ENCODE data around the gene PAX2.

The PAX2 gene

GRCh38 chr10:100810091-100810834 is 64.9 kb downstream of the PAX2 start:
- TF ChIP-seq, protein P1, sequence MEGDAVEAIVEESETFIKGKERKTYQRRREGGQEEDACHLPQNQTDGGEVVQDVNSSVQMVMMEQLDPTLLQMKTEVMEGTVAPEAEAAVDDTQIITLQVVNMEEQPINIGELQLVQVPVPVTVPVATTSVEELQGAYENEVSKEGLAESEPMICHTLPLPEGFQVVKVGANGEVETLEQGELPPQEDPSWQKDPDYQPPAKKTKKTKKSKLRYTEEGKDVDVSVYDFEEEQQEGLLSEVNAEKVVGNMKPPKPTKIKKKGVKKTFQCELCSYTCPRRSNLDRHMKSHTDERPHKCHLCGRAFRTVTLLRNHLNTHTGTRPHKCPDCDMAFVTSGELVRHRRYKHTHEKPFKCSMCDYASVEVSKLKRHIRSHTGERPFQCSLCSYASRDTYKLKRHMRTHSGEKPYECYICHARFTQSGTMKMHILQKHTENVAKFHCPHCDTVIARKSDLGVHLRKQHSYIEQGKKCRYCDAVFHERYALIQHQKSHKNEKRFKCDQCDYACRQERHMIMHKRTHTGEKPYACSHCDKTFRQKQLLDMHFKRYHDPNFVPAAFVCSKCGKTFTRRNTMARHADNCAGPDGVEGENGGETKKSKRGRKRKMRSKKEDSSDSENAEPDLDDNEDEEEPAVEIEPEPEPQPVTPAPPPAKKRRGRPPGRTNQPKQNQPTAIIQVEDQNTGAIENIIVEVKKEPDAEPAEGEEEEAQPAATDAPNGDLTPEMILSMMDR (IDR thresholded peaks at IDR 0.05; ENCODE audit: control insufficient read depth, extremely low read depth, insufficient read depth): no peak
- H3K4me3 ChIP-seq (ENCODE audit: low read depth, low read length): no peak overlapping the region
- DNase-seq (ENCODE audit: low read depth): no peak

DNA sequence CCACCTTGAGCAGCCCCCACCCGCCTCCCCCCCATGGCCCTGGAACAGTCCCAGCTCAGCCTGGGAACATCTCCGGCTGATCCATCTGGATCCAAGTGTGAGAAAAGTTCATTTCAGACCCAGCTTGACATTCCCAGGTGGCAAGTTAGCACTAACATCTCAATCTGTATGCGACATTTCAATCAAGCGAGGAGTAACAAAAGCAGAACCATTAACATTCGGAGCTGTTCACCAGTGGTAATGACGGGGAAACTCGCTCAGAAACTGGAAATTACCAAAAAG is 65.4 kb downstream of the PAX2 start:
- no peak for DNase-seq (ENCODE audit: low read depth)
- H3K4me3 ChIP-seq (ENCODE audit: low read depth, low read length): no peak overlapping the region

GRCh38 chr10:100811261-100811660 is 65.9 kb downstream of the PAX2 start:
- no peak overlapping the region for H3K4me3 ChIP-seq (ENCODE audit: low read depth, low read length)
- TF ChIP-seq, protein P1 (IDR thresholded peaks at IDR 0.05; ENCODE audit: control insufficient read depth, extremely low read depth, insufficient read depth): no peak
- DNase-seq (ENCODE audit: low read depth): no peak

More for the DNA sequence above, 65.4 kb downstream of the PAX2 start:
- TF ChIP-seq, protein P1 (IDR thresholded peaks at IDR 0.05; ENCODE audit: control insufficient read depth, extremely low read depth, insufficient read depth): no peak

DNA sequence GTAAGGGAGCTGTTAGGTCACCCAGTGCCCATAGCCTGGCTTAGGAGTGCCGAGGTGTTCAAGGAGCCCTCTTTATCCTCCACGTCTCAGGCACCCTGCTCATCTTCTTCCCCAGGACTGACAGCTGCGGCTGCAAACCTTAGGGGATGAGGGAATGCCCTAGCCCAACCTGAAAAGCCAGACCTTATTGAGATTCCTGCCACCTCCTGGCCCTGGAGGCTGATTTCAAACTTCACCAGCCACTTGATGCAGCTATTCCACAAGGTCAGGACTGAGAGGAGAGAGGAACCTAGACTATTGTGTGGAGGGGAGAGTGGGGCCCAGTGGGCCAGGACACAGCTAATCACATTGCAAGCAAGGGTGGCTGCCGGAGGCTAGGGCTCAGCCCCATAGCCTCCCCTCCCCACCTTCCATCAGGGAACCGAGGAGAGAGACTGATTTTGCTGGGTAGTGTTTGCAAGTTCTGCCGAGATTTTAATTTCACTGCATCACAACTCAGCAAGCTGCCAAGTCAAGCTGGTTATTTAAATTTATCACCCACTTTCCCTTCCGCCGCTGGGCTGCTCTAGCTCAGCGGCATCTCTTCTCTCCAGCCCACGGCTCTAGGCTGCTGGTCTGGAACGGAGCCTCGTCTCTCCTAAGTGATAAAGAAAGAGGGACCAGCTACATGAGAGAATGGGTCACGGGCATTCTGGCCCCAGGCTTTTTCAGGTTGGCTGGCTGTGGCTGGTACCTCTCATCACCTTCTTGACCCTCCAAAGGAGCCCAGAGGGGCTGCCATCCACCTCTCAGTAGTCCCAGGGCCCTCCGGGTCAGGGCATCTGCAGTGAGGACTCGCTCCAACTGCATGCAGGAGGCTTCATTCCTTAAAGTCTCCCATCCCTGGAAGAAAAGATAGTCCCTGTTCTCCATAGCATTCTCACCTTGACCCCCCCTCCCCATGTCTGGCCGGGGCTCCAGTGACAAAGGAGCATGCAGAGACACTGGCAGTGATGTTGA is 66.7 kb downstream of the PAX2 start:
- H3K4me3 ChIP-seq (ENCODE audit: low read depth, low read length): no peak overlapping the region
- TF ChIP-seq, protein P1 (IDR thresholded peaks at IDR 0.05; ENCODE audit: control insufficient read depth, extremely low read depth, insufficient read depth): no peak
- DNase-seq (ENCODE audit: low read depth): no peak

DNA sequence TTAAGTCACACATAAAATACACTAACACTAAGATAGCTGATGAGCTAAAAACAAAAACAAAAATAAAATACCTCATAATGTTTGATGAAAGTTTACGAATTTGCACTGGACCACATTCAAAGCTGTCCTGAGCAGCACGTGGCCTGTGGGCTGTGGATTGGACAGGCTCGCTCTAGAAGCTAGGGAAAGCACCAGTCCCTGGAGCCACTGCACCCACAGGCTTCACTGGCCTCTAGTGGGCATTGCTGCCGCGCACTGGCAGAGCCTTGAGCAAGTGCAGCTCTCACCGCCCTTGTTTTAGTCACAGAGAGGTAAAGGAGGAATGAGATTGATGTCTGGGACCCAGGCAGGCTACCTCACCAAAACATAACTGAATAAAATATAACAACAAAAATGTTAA is 67.6 kb downstream of the PAX2 start:
- no peak overlapping the region for H3K4me3 ChIP-seq (ENCODE audit: low read depth, low read length)
- no peak for DNase-seq (ENCODE audit: low read depth)
- TF ChIP-seq, protein P1 (IDR thresholded peaks at IDR 0.05; ENCODE audit: control insufficient read depth, extremely low read depth, insufficient read depth): peak; percentile 45; the same call in 1 of the 2 replicates

DNA sequence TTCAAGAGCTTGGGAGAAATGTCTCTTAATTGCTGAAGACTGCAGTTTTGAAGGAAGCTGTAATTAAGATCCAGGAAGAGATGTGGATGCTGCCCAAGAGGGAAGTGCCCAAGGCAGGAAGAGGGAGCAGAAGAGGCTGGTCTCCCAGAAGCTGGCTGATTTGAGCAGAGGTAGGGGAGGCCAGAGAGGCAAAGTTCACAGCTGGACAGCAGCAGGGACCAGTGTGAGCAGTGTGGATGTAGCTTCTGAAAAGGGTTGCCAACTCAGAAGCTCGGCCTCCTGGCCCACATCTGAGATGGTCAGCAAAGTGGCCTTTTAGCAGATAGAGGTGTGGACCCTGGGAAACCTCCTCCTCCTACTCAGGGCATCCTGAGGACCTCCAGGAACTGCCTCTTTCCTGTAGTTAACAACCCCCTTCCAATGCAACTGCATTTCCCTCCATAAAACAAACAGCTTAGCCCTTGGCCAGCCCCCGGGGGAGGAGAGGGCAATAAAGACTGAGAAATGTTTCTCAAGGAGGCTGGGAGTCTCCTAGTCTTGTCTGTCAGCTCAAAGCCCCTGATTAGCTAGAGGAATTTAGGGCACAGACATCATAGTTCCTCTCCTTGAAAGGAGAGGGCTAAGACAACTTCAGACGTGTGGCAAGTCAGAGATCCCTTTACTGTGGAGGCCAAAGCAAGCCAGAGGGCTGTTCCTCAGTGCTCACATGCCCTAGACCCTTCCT is 69.5 kb downstream of the PAX2 start:
- no peak overlapping the region for H3K4me3 ChIP-seq (ENCODE audit: low read depth, low read length)
- TF ChIP-seq, protein P1 (IDR thresholded peaks at IDR 0.05; ENCODE audit: control insufficient read depth, extremely low read depth, insufficient read depth): no peak
- DNase-seq (ENCODE audit: low read depth): no peak
